AG04449 (cell line): ENCODE measurements around the gene P2RX3.
"Not testable (repeated sequence)": the region's sequence is repeated elsewhere in the genome, so short reads cannot be mapped to it uniquely, and the experiment has no call there.

Experiments
- CTCF ChIA-PET: fragments of 350-600 bp; formaldehyde crosslinking; extraction: SDS; loops from one replicate; lab custom pipeline; 2021; ENCODE audit warnings: antibody characterized with exemption; lab: Yijun Ruan, JAX
- POLR2A ChIA-PET: fragments of 400-600, 350-600 bp; formaldehyde crosslinking; extraction: SDS; loops from one replicate; lab custom pipeline; 2020; ENCODE audit warnings: antibody characterized with exemption, inconsistent platforms; lab: Yijun Ruan, JAX
- DNase-seq: peaks from one replicate; pipeline ENCODE4 v3.0.0-alpha.2; 2010; ENCODE audit warnings: low read depth, low spot score
- H3K4me3 ChIP-seq: 2 replicates; pipeline ENCODE4 v1.5.1; 2011; ENCODE audit warnings: low read depth, mild to moderate bottlenecking, control low read depth, low read length
- CTCF ChIP-seq: IDR thresholded peaks from one replicate; pipeline ENCODE4 v1.5.1; 2011; ENCODE audit warnings: mild to moderate bottlenecking, moderate library complexity, low read length, control low read depth, inconsistent platforms; ENCODE audit not compliant: insufficient read depth; ENCODE audit errors: missing control alignments

Gene P2RX3

GRCh38 chr11:57338142-57338541, at the start of gene P2RX3:
P2RX3 (plus strand) TSS chr11:57338352; CDS start chr11:57338551, 199 bp downstream.
- CTCF ChIA-PET: interaction anchor here (0.6 to 4.7 kb wide), 8 partner anchors 9 to 306 kb away, joined by 3 to 35 read pairs (median 6); partner anchors contain the start of gene TNKS1BP1
- POLR2A ChIA-PET: no interaction called here
- no peak within 1 kb of the TSS for H3K4me3 ChIP-seq
- DNase-seq: no peak
- TF ChIP-seq CTCF: no peak

GRCh38 chr11:57288771-57289579, 49.2 kb upstream of the P2RX3 start:
- CTCF ChIA-PET: interaction anchor here (0.8 to 1.6 kb wide), 4 partner anchors 9 to 39 kb away, joined by 3 to 8 read pairs (median 6); no protein-coding TSS in a partner anchor
- no peak for TF ChIP-seq CTCF
- DNase-seq: no peak
- POLR2A ChIA-PET: interaction anchor here (0.5 to 1.3 kb wide), 2 partner anchors 33 to 83 kb away, joined by 3 to 4 read pairs; no protein-coding TSS in a partner anchor
- no peak overlapping the region for H3K4me3 ChIP-seq

GRCh38 chr11:57290288-57290687, 47.9 kb upstream of the P2RX3 start:
- ChIA-PET POLR2A (no interaction called here), CTCF (interaction anchor here (1.6 kb wide), 1 partner anchor 10 kb away, joined by 8 read pairs; no protein-coding TSS in a partner anchor)
- DNase-seq: no peak
- no peak for TF ChIP-seq CTCF
- H3K4me3 ChIP-seq: no peak overlapping the region

- H3K4me3 ChIP-seq: no peak overlapping the region
- ChIA-PET CTCF (interaction anchor here (1.2 to 1.8 kb wide), 5 partner anchors 9 to 54 kb away, joined by 3 to 10 read pairs (median 4); no protein-coding TSS in a partner anchor), POLR2A (interaction anchor here (0.8 to 3.0 kb wide), 6 partner anchors 9 to 81 kb away, joined by 3 to 24 read pairs (median 5); partner anchors contain the start of gene SSRP1)
- DNase-seq: no peak
- no peak for TF ChIP-seq CTCF
These were observed 43.7 kb upstream of the P2RX3 start for GRCh38 chr11:57294225-57295131.

GRCh38 chr11:57296205-57296604, 41.9 kb upstream of the P2RX3 start:
- not testable (repeated sequence) for DNase-seq, H3K4me3 ChIP-seq
- CTCF ChIA-PET: interaction anchor here (1.1 kb wide), 1 partner anchor 49 kb away, joined by 3 read pairs; no protein-coding TSS in a partner anchor
- POLR2A ChIA-PET: interaction anchor here (0.7 kb wide), 1 partner anchor 33 kb away, joined by 3 read pairs; no protein-coding TSS in a partner anchor

GRCh38 chr11:57297221-57297620, 40.9 kb upstream of the P2RX3 start:
- ChIA-PET CTCF (no interaction called here), POLR2A (no interaction called here)
- no peak for TF ChIP-seq CTCF
- no peak for DNase-seq
- H3K4me3 ChIP-seq: no peak overlapping the region
